Measurements from ENCODE around the gene WDSUB1.

DNA sequence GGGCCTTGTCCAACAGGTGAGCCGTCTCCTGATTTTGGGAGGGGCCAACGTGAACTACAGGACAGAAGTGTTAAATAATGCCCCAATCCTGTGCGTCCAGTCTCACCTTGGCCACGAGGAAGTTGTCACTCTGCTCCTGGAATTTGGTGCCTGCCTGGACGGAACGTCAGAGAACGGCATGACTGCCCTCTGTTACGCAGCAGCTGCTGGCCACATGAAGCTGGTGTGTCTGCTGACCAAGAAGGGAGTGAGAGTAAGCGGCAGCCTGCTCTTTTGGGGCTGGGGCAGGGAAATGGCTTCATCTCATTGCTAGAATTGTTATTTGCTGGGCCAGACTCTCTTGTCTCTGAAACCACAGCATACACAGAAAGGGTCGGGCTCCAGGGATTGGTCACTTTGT, 92.3 kb downstream of the WDSUB1 start:
- TF ChIP-seq GATA2 (IDR thresholded peaks at IDR 0.05; ENCODE audit: low read depth, low read length), result no peak
- TF ChIP-seq GATA3 (IDR thresholded peaks at IDR 0.05; ENCODE audit: low read depth, low read length), result no peak
